Sigmoid colon (tissue), 4 donors: Measurements from ENCODE around the gene ZNF775.

Source experiments
- CTCF ChIP-seq, 4 experiments: fragments of 450-650 bp in 3 of 4; fragments of 200-600 bp in 1 of 4; IDR thresholded peaks; one replicate each; pipeline ENCODE4 v1.5.1; 2016 to 2019; ENCODE audit warnings: antibody characterized with exemption in 4 of 4, mild to moderate bottlenecking in 3 of 4, moderate library complexity in 2 of 4
- EP300 ChIP-seq, 4 donors: sonication (generic); formaldehyde crosslinking; IDR thresholded peaks; one replicate each; pipeline ENCODE4 v1.6.1; 2017; ENCODE audit warnings: antibody characterized with exemption in 4 of 4
- POLR2A ChIP-seq, 2 donors: fragments of 450-650 bp; IDR thresholded peaks; one replicate each; pipeline ENCODE4 v1.6.1; 2016; ENCODE audit warnings: antibody characterized with exemption in 2 of 2, mild to moderate bottlenecking in 2 of 2, moderate library complexity in 2 of 2
- POLR2AphosphoS5 ChIP-seq, 4 donors: sonication (generic); formaldehyde crosslinking; IDR thresholded peaks; one replicate each; pipeline ENCODE4 v1.6.1; 2017; ENCODE audit warnings: antibody characterized with exemption in 4 of 4

GRCh38 chr7:150330211-150330885 lies 48.8 kb upstream of the ZNF775 start:
- TF ChIP-seq CTCF (IDR thresholded peaks at IDR 0.05) (no peak), POLR2A (IDR thresholded peaks at IDR 0.05) (no peak), EP300 (IDR thresholded peaks at IDR 0.05) (no peak), POLR2AphosphoS5 (IDR thresholded peaks at IDR 0.05) (no peak)
